Endothelial cell (in vitro differentiated cells): Measurements from ENCODE around the gene CNBD2. TPM values are rescaled to one million over a fixed set of nuclear protein-coding genes. Genes with fewer than 3 reads are reported as not detected.
"Not testable (repeated sequence)": the region's sequence is repeated elsewhere in the genome, so short reads cannot be mapped to it uniquely, and the experiment has no call there.

Source experiments
- DNase-seq: peaks from one replicate; pipeline ENCODE4 v3.0.0; 2021; ENCODE audit warnings: low spot score
- H3K27ac Mint-ChIP-seq: one replicate; pipeline ENCODE4 v1.8.0; 2021; ENCODE audit warnings: mixed read lengths, inconsistent platforms; ENCODE audit not compliant: unreplicated experiment
- H3K27me3 Mint-ChIP-seq: one replicate; pipeline ENCODE4 v1.8.0; 2021; ENCODE audit warnings: mild to moderate bottlenecking, moderate library complexity, mixed read lengths, inconsistent platforms; ENCODE audit not compliant: unreplicated experiment
- H3K36me3 Mint-ChIP-seq: one replicate; pipeline ENCODE4 v1.8.0; 2021; ENCODE audit warnings: mild to moderate bottlenecking, low read depth, mixed read lengths, inconsistent platforms; ENCODE audit not compliant: unreplicated experiment
- H3K4me1 Mint-ChIP-seq: one replicate; pipeline ENCODE4 v1.8.0; 2021; ENCODE audit warnings: mild to moderate bottlenecking, mixed read lengths, inconsistent platforms; ENCODE audit not compliant: unreplicated experiment
- H3K4me3 Mint-ChIP-seq: one replicate; pipeline ENCODE4 v1.8.0; 2021; ENCODE audit warnings: mild to moderate bottlenecking, mixed read lengths, inconsistent platforms; ENCODE audit not compliant: unreplicated experiment
- H3K9me3 Mint-ChIP-seq: one replicate; pipeline ENCODE4 v1.8.0; 2021; ENCODE audit warnings: mixed read lengths, inconsistent platforms; ENCODE audit not compliant: unreplicated experiment
- CTCF ChIP-seq: fragments of 200-600 bp; sonication (generic); IDR thresholded peaks from one replicate; pipeline ENCODE4 v1.5.0; 2021; ENCODE audit warnings: antibody characterized with exemption; ENCODE audit not compliant: unreplicated experiment
- total RNA-seq: library from RNA; stranded (reverse); fragmentation: NEBNext Ultra II Directional; extraction: Animal tissue kit (Norgen Biotek cat#: 25700); gene quantifications from one replicate; pipeline ENCODE4 v1.2.1, GENCODE V29; 2021; ENCODE audit not compliant: unreplicated experiment

Gene CNBD2
- total RNA-seq, 1 donor from 2014 or later = 8.8 TPM

- Mint-ChIP-seq H3K36me3 (peaks cover 5% of the 10 kb centered on the region), H3K27ac (no peak overlapping the region), H3K27me3 (peaks cover 5% of the 10 kb centered on the region), H3K9me3 (no peaks in the 10 kb centered on the region), H3K4me1 (peaks cover 10% of the 10 kb centered on the region), H3K4me3 (no peak overlapping the region)
- no peak for TF ChIP-seq CTCF
- no peak for DNase-seq
Measured at GRCh38 chr20:35956616-35957015, 11.8 kb upstream of the CNBD2 start.

GRCh38 chr20:35959291-35959690, 9.1 kb upstream of the CNBD2 start:
- DNase-seq, H3K4me1 Mint-ChIP-seq, H3K36me3 Mint-ChIP-seq, H3K27me3 Mint-ChIP-seq, H3K27ac Mint-ChIP-seq, H3K4me3 Mint-ChIP-seq, H3K9me3 Mint-ChIP-seq: not testable (repeated sequence)

GRCh38 chr20:35963878-35964277, 4.5 kb upstream of the CNBD2 start:
- Mint-ChIP-seq H3K36me3 (no peaks in the 10 kb centered on the region), H3K4me3 (no peak overlapping the region), H3K9me3 (no peaks in the 10 kb centered on the region), H3K27me3 (no peaks in the 10 kb centered on the region), H3K27ac (no peak overlapping the region), H3K4me1 (no peaks in the 10 kb centered on the region)
- DNase-seq = no peak
- TF ChIP-seq CTCF = no peak

GRCh38 chr20:35968930-35969329, 540 bp downstream of the CNBD2 start:
- Mint-ChIP-seq H3K4me1 (no peaks in the 10 kb centered on the region), H3K4me3 (no peak overlapping the region), H3K9me3 (no peaks in the 10 kb centered on the region), H3K27ac (no peak overlapping the region), H3K27me3 (no peaks in the 10 kb centered on the region), H3K36me3 (no peaks in the 10 kb centered on the region)
- no peak for DNase-seq
- TF ChIP-seq CTCF = no peak

GRCh38 chr20:35971981-35972380, 3.6 kb downstream of the CNBD2 start:
- no peaks in the 10 kb centered on the region for H3K27me3 Mint-ChIP-seq
- no peaks in the 10 kb centered on the region for H3K9me3 Mint-ChIP-seq
- H3K36me3 Mint-ChIP-seq = no peaks in the 10 kb centered on the region
- H3K4me1 Mint-ChIP-seq = peaks cover 11% of the 10 kb centered on the region
- TF ChIP-seq CTCF = no peak
- no peak overlapping the region for H3K4me3 Mint-ChIP-seq
- DNase-seq = no peak
- H3K27ac Mint-ChIP-seq = no peak overlapping the region

GRCh38 chr20:35972462-35972861, 4.1 kb downstream of the CNBD2 start:
- no peaks in the 10 kb centered on the region for H3K27me3 Mint-ChIP-seq
- H3K36me3 Mint-ChIP-seq = no peaks in the 10 kb centered on the region
- H3K27ac Mint-ChIP-seq = no peak overlapping the region
- no peak overlapping the region for H3K4me3 Mint-ChIP-seq
- no peaks in the 10 kb centered on the region for H3K9me3 Mint-ChIP-seq
- no peak for TF ChIP-seq CTCF
- no peak for DNase-seq
- peaks cover 11% of the 10 kb centered on the region for H3K4me1 Mint-ChIP-seq
